Transverse colon (tissue), 4 donors: ENCODE measurements around the gene PLXNB2. TPM values are rescaled to one million over a fixed set of nuclear protein-coding genes. Genes with fewer than 3 reads are reported as not detected.

Experiments
- DNase-seq: peaks from one replicate; pipeline ENCODE4 v3.0.0-alpha.2; 2019
- H3K27ac ChIP-seq, 4 donors: fragments of 200-600 bp; sonication (generic); 2 replicates each; pipeline ENCODE4 v1.5.1; 2016 to 2018; ENCODE audit warnings: inconsistent platforms in 4 of 4
- H3K27me3 ChIP-seq: fragments of 200-600 bp; sonication (generic); 2 replicates; pipeline ENCODE4 v1.5.1; 2017; ENCODE audit warnings: inconsistent platforms
- H3K36me3 ChIP-seq, 4 donors: fragments of 200-600 bp; sonication (generic); 2 replicates each; pipeline ENCODE4 v1.5.1; 2017 to 2019; ENCODE audit warnings: inconsistent platforms in 4 of 4
- H3K4me1 ChIP-seq, 4 donors: fragments of 200-600 bp; sonication (generic); 2 replicates each; pipeline ENCODE4 v1.5.1; 2017 to 2020; ENCODE audit warnings: inconsistent platforms in 4 of 4
- H3K4me3 ChIP-seq, 4 donors: fragments of 200-600 bp; sonication (generic); 1 replicate in 1 of 4; 2 replicates in 3 of 4; pipeline versions ENCODE4 v1.5.1 to v1.6.1; 2017 to 2019; ENCODE audit warnings: inconsistent platforms in 4 of 4
- H3K9me3 ChIP-seq, 2 donors: fragments of 200-600 bp; sonication (generic); 2 replicates each; pipeline ENCODE4 v1.5.1; 2017 to 2019; ENCODE audit warnings: inconsistent platforms in 2 of 2
- EP300 ChIP-seq: sonication (generic); formaldehyde crosslinking; IDR thresholded peaks from one replicate; pipeline ENCODE4 v1.6.1; 2017; ENCODE audit warnings: antibody characterized with exemption, low read depth
- POLR2A ChIP-seq: fragments of 450-650 bp; IDR thresholded peaks from one replicate; pipeline ENCODE4 v1.6.1; 2016; ENCODE audit warnings: antibody characterized with exemption, mild to moderate bottlenecking, moderate library complexity
- POLR2AphosphoS5 ChIP-seq, 3 donors: sonication (generic); formaldehyde crosslinking; IDR thresholded peaks; one replicate each; pipeline ENCODE4 v1.6.1; 2016; ENCODE audit warnings: antibody characterized with exemption in 3 of 3
- WGBS, 2 donors: methylation state at CpG; one replicate each; pipeline ENCODE4 v1.1.5; 2018; ENCODE audit warnings: low coverage in 1 of 2; 5-methylcytosine and 5-hydroxymethylcytosine counted together
- in situ Hi-C, 4 donors: fragments of 200-750 bp; cut with MboI; loops; one replicate each; pipeline versions ENCODE4 v1.15.0 to v1.15.1; 2017; ENCODE audit warnings: low sequenced_read_pairs in 3 of 4, low pct_ligation_motif_present in 1 of 4, low pct_unique_long_range_greater_than_20kb in 1 of 4
- intact Hi-C: fragments of 100-400 bp; cut with DNase I; formaldehyde crosslinking; loops from one replicate; pipeline ENCODE4 v1.15.1; 2023; ENCODE audit warnings: low total_unique reads
- total RNA-seq, 4 donors: library from RNA; depleted of rRNA; stranded (reverse); fragments of >200 nt; gene quantifications; one replicate each; pipeline ENCODE4 v1.1.0, GENCODE V29; 2016
- TF ChIP-seq, protein P1 (sequence below), 5 experiments: fragments of 200-600 bp in 3 of 5; fragments of 450-650 bp in 2 of 5; sonication (generic) in 3 of 5; IDR thresholded peaks; 1 replicate in 2 of 5; 2 replicates in 3 of 5; pipeline ENCODE4 v1.5.1; 2016 to 2017; ENCODE audit warnings: antibody characterized with exemption in 5 of 5, inconsistent platforms in 3 of 5, mild to moderate bottlenecking in 2 of 5, moderate library complexity in 1 of 5

PLXNB2 gene
- total RNA-seq, 4 donors from 2014 or later = 305 to 880 (median 460) TPM

DNA sequence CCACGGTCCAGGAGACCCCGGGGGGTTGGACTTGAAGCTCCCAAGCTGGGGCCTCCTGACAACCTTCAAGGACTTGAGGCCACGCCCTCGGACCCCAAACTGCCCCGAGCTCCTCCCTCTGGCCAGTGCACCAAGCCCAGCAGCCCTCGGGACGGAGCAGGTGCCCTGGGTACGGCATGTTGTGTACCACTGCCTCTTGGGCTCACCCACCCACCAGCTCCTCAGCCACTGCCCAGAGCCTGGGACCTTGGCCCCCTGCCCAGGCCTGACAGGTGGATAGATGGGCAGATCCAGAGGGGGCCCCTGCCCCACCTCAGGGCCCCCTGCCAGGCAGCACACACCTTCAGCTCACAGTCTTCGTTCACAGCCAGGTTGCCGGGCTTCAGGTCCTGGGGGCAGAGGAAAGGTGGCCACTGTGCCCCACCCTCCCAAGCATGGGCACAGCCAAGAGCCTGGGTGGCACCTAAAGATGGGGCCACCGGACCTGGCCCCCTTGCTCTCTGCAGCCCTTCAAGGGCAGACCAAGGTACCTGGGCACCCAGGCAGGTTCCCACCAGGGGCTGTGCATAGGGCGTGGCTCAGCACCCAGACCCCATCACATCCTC, 51.1 kb downstream of the PLXNB2 start:
- no peaks in the 10 kb centered on the region for H3K9me3 ChIP-seq
- intact Hi-C loops (loop anchor here (10.0 kb wide), 1 partner anchor 218 kb away; the partner anchor contains the start of gene SBF1), in situ Hi-C loops (loop anchor here in 2 of 4 donors (10.0 kb wide), 1 partner anchor 68 kb away; the partner anchor contains the start of gene DENND6B (in 2 of the 2))
- WGBS, 2 donors = 54% methylated on average over 7 of the region's 12 CpGs; no CpG with 5 or more reads in 1 of the 2 donors
- TF ChIP-seq, protein P1, sequence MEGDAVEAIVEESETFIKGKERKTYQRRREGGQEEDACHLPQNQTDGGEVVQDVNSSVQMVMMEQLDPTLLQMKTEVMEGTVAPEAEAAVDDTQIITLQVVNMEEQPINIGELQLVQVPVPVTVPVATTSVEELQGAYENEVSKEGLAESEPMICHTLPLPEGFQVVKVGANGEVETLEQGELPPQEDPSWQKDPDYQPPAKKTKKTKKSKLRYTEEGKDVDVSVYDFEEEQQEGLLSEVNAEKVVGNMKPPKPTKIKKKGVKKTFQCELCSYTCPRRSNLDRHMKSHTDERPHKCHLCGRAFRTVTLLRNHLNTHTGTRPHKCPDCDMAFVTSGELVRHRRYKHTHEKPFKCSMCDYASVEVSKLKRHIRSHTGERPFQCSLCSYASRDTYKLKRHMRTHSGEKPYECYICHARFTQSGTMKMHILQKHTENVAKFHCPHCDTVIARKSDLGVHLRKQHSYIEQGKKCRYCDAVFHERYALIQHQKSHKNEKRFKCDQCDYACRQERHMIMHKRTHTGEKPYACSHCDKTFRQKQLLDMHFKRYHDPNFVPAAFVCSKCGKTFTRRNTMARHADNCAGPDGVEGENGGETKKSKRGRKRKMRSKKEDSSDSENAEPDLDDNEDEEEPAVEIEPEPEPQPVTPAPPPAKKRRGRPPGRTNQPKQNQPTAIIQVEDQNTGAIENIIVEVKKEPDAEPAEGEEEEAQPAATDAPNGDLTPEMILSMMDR (IDR thresholded peaks at IDR 0.05) = no peak
- no peak for TF ChIP-seq POLR2AphosphoS5 (IDR thresholded peaks at IDR 0.05)
- no peak for TF ChIP-seq EP300
- no peak for TF ChIP-seq POLR2A
- DNase-seq = no peak
- H3K27me3 ChIP-seq = peaks cover 41% of the 10 kb centered on the region
- H3K4me3 ChIP-seq = no peak overlapping the region
- no peak overlapping the region for H3K27ac ChIP-seq
- no peaks in the 10 kb centered on the region for H3K36me3 ChIP-seq
- peaks cover 0 to 16% (median 16%) of the 10 kb centered on the region in 4 donors for H3K4me1 ChIP-seq

DNA sequence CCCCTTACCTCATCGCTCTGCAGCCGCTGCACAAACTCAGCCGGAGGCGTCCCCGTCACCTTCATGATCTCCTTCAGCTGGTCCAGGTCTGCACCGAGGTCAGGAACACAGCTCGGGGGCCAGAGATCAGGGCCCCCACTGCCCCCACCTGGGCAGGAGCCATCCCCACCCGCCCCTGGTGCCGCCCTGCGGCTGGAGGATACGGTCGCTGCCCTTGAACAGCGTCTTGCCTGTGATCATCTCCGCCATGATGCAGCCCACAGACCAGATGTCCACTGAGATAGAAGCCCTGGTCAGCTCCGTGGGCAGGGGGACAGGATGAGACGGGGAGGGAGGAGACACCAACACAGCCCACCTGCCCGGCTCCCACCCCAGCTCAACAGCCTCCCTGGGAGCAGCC, 51.8 kb downstream of the PLXNB2 start:
- in situ Hi-C loops (loop anchor here in 2 of 4 donors (10.0 kb wide), 1 partner anchor 69 kb away; the partner anchor contains the start of gene DENND6B (in 2 of the 2)), intact Hi-C loops (loop anchor here (10.0 kb wide), 1 partner anchor 219 kb away; the partner anchor contains the start of gene SBF1)
- Histone ChIP-seq H3K4me1 (peaks cover 0 to 19% (median 13%) of the 10 kb centered on the region in 4 donors), H3K9me3 (no peaks in the 10 kb centered on the region), H3K36me3 (no peaks in the 10 kb centered on the region), H3K4me3 (no peak overlapping the region), H3K27me3 (peaks cover 35% of the 10 kb centered on the region), H3K27ac (no peak overlapping the region)
- no peak for DNase-seq
- WGBS, 2 donors = 88% methylated on average over 16 of the region's 17 CpGs; no CpG with 5 or more reads in 1 of the 2 donors
- TF ChIP-seq POLR2A = no peak
- no peak for TF ChIP-seq POLR2AphosphoS5 (IDR thresholded peaks at IDR 0.05)
- TF ChIP-seq, protein P1 (IDR thresholded peaks at IDR 0.05) = no peak
- TF ChIP-seq EP300 = no peak

DNA sequence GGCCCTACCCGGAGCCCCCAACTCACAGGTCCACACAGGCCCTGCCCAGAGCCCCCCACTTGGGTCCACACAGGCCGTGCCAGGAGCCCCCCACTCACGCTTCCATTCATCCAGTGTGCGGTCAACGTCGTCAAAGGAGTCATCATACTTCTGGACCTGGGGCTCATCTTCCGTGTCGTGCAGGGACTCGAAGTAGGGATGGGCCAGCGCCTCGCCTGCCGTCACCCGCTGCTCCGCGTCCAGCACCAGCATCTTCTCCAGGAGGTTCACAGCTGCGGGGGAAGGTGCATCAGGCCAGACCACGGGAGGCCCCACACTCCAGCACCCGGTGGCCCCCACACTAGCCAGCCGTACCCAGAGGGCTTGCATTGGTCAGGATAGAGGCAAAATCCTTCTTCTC, 52.3 kb downstream of the PLXNB2 start:
- intact Hi-C loops = loop anchor here (10.0 kb wide), 1 partner anchor 220 kb away; the partner anchor contains the start of gene SBF1
- in situ Hi-C loops = loop anchor here in 2 of 4 donors (10.0 kb wide), 1 partner anchor 70 kb away; the partner anchor contains the start of gene DENND6B (in 2 of the 2)
- H3K4me3 ChIP-seq = no peak overlapping the region
- DNase-seq = no peak
- H3K36me3 ChIP-seq = no peaks in the 10 kb centered on the region
- H3K4me1 ChIP-seq = peaks cover 4 to 22% (median 15%) of the 10 kb centered on the region in 4 donors
- no peaks in the 10 kb centered on the region for H3K9me3 ChIP-seq
- TF ChIP-seq POLR2A (no peak), POLR2AphosphoS5 (IDR thresholded peaks at IDR 0.05) (no peak), EP300 (no peak)
- TF ChIP-seq, protein P1 (IDR thresholded peaks at IDR 0.05) = no peak
- peaks cover 30% of the 10 kb centered on the region for H3K27me3 ChIP-seq
- no peak overlapping the region for H3K27ac ChIP-seq
- WGBS, 2 donors = 81% methylated on average over 16 of the region's 19 CpGs; no CpG with 5 or more reads in 1 of the 2 donors

DNA sequence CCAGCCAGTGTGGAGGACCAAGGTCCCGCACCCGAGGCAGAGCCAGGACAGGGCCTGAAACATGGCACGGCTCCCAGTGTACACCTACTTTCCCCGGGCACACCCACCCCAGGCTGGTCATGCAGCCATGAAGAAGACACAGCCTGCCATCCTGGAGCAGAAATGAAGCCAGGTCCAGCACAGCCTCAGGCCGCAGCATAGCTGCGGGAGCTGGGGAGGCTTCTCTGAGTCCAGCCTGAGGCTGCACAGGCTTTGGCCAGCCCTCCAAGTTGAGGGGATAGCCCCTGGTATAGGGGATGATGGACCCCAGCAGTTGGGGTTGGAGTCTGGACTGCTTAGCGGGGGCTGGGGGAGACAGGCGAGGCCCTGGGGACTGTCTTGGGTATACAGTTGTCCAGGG, 53.5 kb downstream of the PLXNB2 start:
- in situ Hi-C loops = loop anchor here in 2 of 4 donors (10.0 kb wide), 1 partner anchor 71 kb away; the partner anchor contains the start of gene DENND6B (in 2 of the 2)
- Histone ChIP-seq H3K4me1 (peaks cover 10 to 30% (median 22%) of the 10 kb centered on the region in 4 donors), H3K27ac (no peak overlapping the region), H3K9me3 (no peaks in the 10 kb centered on the region), H3K27me3 (peaks cover 18% of the 10 kb centered on the region), H3K4me3 (no peak overlapping the region), H3K36me3 (no peaks in the 10 kb centered on the region)
- TF ChIP-seq POLR2A (no peak), POLR2AphosphoS5 (IDR thresholded peaks at IDR 0.05) (no peak), EP300 (no peak)
- TF ChIP-seq, protein P1 (IDR thresholded peaks at IDR 0.05) = no peak
- WGBS, 2 donors = 69 to 100% methylated on average over 1 to 4 of the region's 8 CpGs
- intact Hi-C loops = loop anchor here (10.0 kb wide), 1 partner anchor 221 kb away; the partner anchor contains the start of gene SBF1
- no peak for DNase-seq
